Activated B cell treated with CpG ODN at 0.5 μM for 24 hours (primary cell): ENCODE results near the gene ADAMTSL2. TPM values are rescaled to one million over a fixed set of nuclear protein-coding genes. Genes with fewer than 3 reads are reported as not detected.

Source experiments
- ATAC-seq: fragments of 200-7000 bp; cut with Tn5 transposase; one replicate; pipeline ENCODE4 v1.10.0; 2021; ENCODE audit warnings: low read depth, mild to moderate bottlenecking, moderate library complexity
- CTCF ChIA-PET: fragments of 350-600 bp; sonication (Branson Sonifier 250); formaldehyde crosslinking; loops from one replicate; lab custom pipeline; 2021; ENCODE audit warnings: antibody characterized with exemption; lab: Charles Lee
- POLR2A ChIA-PET: fragments of 350-600 bp; sonication (Branson Sonifier 250); formaldehyde crosslinking; loops from one replicate; lab custom pipeline; 2021; ENCODE audit warnings: antibody characterized with exemption; lab: Charles Lee
- DNase-seq: peaks from one replicate; pipeline ENCODE4 v3.0.0; 2022
- H3K27ac Mint-ChIP-seq: one replicate; pipeline ENCODE4 v1.8.0; 2020; ENCODE audit warnings: mixed read lengths
- H3K27me3 Mint-ChIP-seq: one replicate; pipeline ENCODE4 v1.8.0; 2021; ENCODE audit warnings: mixed read lengths
- H3K36me3 Mint-ChIP-seq: one replicate; pipeline ENCODE4 v1.8.0; 2021; ENCODE audit warnings: low read depth, mixed read lengths
- H3K4me1 Mint-ChIP-seq: one replicate; pipeline ENCODE4 v1.8.0; 2021; ENCODE audit warnings: mixed read lengths
- H3K4me3 Mint-ChIP-seq: one replicate; pipeline ENCODE4 v1.8.0; 2020; ENCODE audit warnings: mild to moderate bottlenecking, mixed read lengths
- H3K9me3 Mint-ChIP-seq: one replicate; pipeline ENCODE4 v1.8.0; 2020; ENCODE audit warnings: mixed read lengths
- CTCF ChIP-seq: fragments of 200-600 bp; IDR thresholded peaks from one replicate; pipeline ENCODE4 v1.8.0; 2022; ENCODE audit warnings: antibody characterized with exemption, mild to moderate bottlenecking
- intact Hi-C: fragments of 100-400 bp; cut with micrococcal nuclease; formaldehyde crosslinking; loops from one replicate; pipeline ENCODE4 v1.15.1; 2024
- total RNA-seq: library from RNA; stranded (reverse); gene quantifications from 2 replicates; pipeline ENCODE4 v1.2.3, GENCODE V29; 2022

ADAMTSL2 gene
- total RNA-seq, 1 donor from 2014 or later = not detected

DNA sequence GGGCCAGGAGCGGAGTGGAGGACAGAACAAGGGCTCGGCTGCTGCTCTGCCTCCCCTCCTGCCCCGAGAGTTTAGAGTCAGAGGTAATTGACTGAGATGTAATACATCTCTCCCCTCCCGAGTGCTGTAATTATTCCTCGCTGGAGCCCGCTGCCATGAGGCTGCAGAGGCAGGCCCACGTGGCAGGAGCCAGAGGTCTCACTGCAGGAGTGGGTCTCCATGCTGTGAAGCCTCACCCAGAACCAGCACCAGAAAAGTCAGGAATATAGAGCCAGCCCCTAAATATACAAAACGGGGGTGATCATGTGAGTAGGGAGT lies 72.2 kb downstream of the ADAMTSL2 start:
- no peak overlapping the region for H3K27ac Mint-ChIP-seq
- TF ChIP-seq CTCF = no peak
- ChIA-PET POLR2A (no interaction called here), CTCF (no interaction called here)
- peaks cover 9% of the 10 kb centered on the region for H3K4me1 Mint-ChIP-seq
- no peak overlapping the region for H3K4me3 Mint-ChIP-seq
- H3K27me3 Mint-ChIP-seq = peaks cover 51% of the 10 kb centered on the region
- ATAC-seq (no peak), DNase-seq (no peak)
- intact Hi-C loops = no loop called here
- H3K36me3 Mint-ChIP-seq = no peaks in the 10 kb centered on the region
- no peaks in the 10 kb centered on the region for H3K9me3 Mint-ChIP-seq

DNA sequence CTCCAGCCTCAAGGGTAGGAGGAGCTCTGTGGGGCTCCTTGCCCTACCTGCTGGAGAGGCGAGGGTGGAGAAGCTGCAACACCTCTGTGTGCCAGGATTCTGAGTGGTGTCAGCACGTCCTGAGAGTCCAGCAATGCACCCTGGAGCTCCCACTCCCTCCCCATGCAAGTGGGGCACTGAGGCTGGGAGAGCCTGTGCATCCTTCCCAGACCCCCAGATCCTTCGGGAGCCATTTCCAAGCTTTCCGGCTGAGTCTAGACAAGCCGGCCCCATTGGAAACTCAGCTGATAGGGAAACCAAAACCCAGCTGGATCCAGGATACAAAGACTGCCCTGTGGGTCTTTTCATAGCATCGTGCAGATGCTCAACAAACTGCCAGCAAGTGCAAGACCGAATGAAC lies 72.9 kb downstream of the ADAMTSL2 start:
- DNase-seq (no peak), ATAC-seq (no peak)
- CTCF ChIA-PET = no interaction called here
- POLR2A ChIA-PET = no interaction called here
- no peak overlapping the region for H3K27ac Mint-ChIP-seq
- no peaks in the 10 kb centered on the region for H3K9me3 Mint-ChIP-seq
- H3K4me3 Mint-ChIP-seq = no peak overlapping the region
- H3K36me3 Mint-ChIP-seq = no peaks in the 10 kb centered on the region
- H3K4me1 Mint-ChIP-seq = peaks cover 9% of the 10 kb centered on the region
- intact Hi-C loops = no loop called here
- peaks cover 46% of the 10 kb centered on the region for H3K27me3 Mint-ChIP-seq
- TF ChIP-seq CTCF = no peak

DNA sequence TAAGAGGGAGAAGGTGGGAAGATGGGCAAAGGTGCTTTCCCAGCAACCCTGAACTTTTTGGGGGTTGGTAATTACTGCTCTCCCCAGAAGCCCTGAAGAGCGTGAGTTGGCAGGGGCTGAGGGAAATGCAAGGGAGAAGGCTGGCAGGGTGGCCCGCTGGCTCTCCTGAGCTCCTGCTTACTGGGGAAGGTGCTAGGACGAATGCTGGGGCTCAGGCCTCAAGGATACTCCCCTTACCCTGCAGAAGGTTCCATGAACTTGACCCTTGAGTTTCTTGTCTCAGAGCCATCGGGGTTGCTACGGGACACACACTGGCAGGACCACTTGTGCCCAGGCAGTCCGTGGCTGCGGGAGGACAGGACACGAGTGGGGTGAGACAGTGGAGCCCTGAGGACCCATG lies 73.5 kb downstream of the ADAMTSL2 start:
- Mint-ChIP-seq H3K36me3 (no peaks in the 10 kb centered on the region), H3K27me3 (peaks cover 44% of the 10 kb centered on the region), H3K9me3 (no peaks in the 10 kb centered on the region), H3K4me3 (no peak overlapping the region), H3K27ac (no peak overlapping the region), H3K4me1 (peaks cover 9% of the 10 kb centered on the region)
- DNase-seq (no peak), ATAC-seq (no peak)
- ChIA-PET CTCF (no interaction called here), POLR2A (no interaction called here)
- TF ChIP-seq CTCF = no peak
- intact Hi-C loops = no loop called here

DNA sequence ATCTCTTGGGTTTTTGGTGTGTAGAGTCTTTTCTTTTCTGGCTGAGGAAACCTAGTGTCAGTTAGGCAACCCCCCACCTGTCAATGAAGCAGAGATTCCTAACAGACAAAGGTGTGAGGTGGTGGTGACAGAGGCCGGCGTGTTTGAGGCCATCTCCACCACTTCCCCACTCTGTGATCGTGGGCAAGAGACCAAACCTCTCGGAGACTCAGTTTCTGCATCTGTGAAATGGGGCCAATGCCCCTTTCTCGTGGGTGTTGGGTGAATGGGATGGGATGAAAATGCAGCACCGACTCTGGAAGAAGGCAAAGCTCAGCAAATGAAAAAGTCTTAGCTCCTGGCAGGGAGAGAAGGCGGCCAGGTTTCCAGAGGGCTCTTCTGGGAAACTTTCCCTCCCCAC lies 73.9 kb downstream of the ADAMTSL2 start:
- H3K4me3 Mint-ChIP-seq = no peak overlapping the region
- TF ChIP-seq CTCF = no peak
- intact Hi-C loops = no loop called here
- ChIA-PET CTCF (no interaction called here), POLR2A (no interaction called here)
- no peak overlapping the region for H3K27ac Mint-ChIP-seq
- no peaks in the 10 kb centered on the region for H3K9me3 Mint-ChIP-seq
- ATAC-seq = no peak
- H3K36me3 Mint-ChIP-seq = no peaks in the 10 kb centered on the region
- peaks cover 9% of the 10 kb centered on the region for H3K4me1 Mint-ChIP-seq
- H3K27me3 Mint-ChIP-seq = peaks cover 47% of the 10 kb centered on the region
- no peak for DNase-seq

DNA sequence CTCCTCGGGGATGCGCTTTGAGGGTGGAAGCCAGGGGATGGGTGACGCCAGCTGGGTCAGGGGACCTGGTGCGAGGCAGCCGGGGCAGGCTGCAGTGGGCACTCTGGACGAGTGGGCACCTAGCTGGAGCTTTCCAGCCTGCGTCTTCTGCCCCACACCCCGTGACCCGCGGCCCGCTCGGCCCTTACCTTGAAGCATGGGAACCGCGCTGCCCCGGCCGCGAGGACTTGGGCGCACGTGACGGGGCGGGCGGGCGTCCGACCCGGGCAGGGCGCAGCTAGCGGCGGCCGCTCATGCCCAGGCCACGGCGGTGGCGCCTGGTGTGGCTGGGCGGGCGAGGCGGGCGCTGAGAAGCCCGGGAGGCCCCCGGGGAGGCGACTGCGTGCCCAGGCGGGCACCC lies 74.4 kb downstream of the ADAMTSL2 start:
- no peak for ATAC-seq
- CTCF ChIA-PET = no interaction called here
- Mint-ChIP-seq H3K4me1 (peaks cover 9% of the 10 kb centered on the region), H3K4me3 (no peak overlapping the region), H3K27me3 (peaks cover 49% of the 10 kb centered on the region), H3K27ac (no peak overlapping the region), H3K9me3 (no peaks in the 10 kb centered on the region), H3K36me3 (no peaks in the 10 kb centered on the region)
- POLR2A ChIA-PET = no interaction called here
- TF ChIP-seq CTCF = no peak
- DNase-seq = no peak
- intact Hi-C loops = no loop called here
